DND-41 (cell line): ENCODE data around the gene AMPD3.

ENCODE experiments used
- ATAC-seq: fragments of 200-7000 bp; cut with Tn5 transposase; 3 replicates; pipeline ENCODE4 v1.9.1; 2021; ENCODE audit warnings: low read depth; ENCODE audit not compliant: insufficient read depth
- DNase-seq: peaks from one replicate; pipeline ENCODE4 v3.0.0-alpha.2; 2020
- H2AFZ ChIP-seq: 2 replicates; pipeline ENCODE4 v1.6.0; 2012; ENCODE audit warnings: low read depth, low read length
- H3K27ac ChIP-seq: 2 replicates; pipeline ENCODE4 v1.5.1; 2012; ENCODE audit warnings: low read length, inconsistent platforms
- H3K27me3 ChIP-seq: fragments of 200-600 bp; sonication (generic); 2 replicates; pipeline ENCODE4 v1.6.0; 2012; ENCODE audit warnings: low read length, mild to moderate bottlenecking, inconsistent platforms; ENCODE audit not compliant: insufficient read depth, poor library complexity
- H3K36me3 ChIP-seq: 2 replicates; pipeline ENCODE4 v1.5.1; 2012; ENCODE audit warnings: low read length, inconsistent platforms; ENCODE audit not compliant: insufficient read depth
- H3K4me1 ChIP-seq: 2 replicates; pipeline ENCODE4 v1.5.1; 2012; ENCODE audit warnings: mild to moderate bottlenecking, low read length; ENCODE audit not compliant: insufficient read depth
- H3K4me2 ChIP-seq: 2 replicates; pipeline ENCODE4 v1.6.0; 2012; ENCODE audit warnings: mild to moderate bottlenecking, moderate library complexity, low read length, inconsistent platforms; ENCODE audit not compliant: insufficient read depth
- H3K4me3 ChIP-seq, 2 experiments: fragments of 200-600 bp in 1 of 2; shearing (Covaris generic) in 1 of 2; 2 replicates each; pipeline ENCODE4 v1.5.1; 2012 to 2016; ENCODE audit warnings: inconsistent platforms in 2 of 2, low read length in 2 of 2, mild to moderate bottlenecking in 2 of 2, low read depth in 1 of 2, moderate library complexity in 1 of 2
- H3K79me2 ChIP-seq: 2 replicates; pipeline ENCODE4 v1.6.0; 2012; ENCODE audit warnings: low read length, inconsistent platforms; ENCODE audit not compliant: insufficient read depth
- H3K9ac ChIP-seq: 2 replicates; pipeline ENCODE4 v1.6.0; 2012; ENCODE audit warnings: low read depth, mild to moderate bottlenecking, inconsistent platforms, low read length, moderate library complexity
- H3K9me3 ChIP-seq: 2 replicates; pipeline ENCODE4 v1.5.1; 2012; ENCODE audit warnings: low read length, moderate library complexity, mild to moderate bottlenecking, inconsistent platforms; ENCODE audit not compliant: insufficient read depth, severe bottlenecking
- H4K20me1 ChIP-seq: 2 replicates; pipeline ENCODE4 v1.6.0; 2012; ENCODE audit warnings: low read length; ENCODE audit not compliant: insufficient read depth
- CTCF ChIP-seq: IDR thresholded peaks from 2 replicates; pipeline ENCODE4 v1.5.1; 2012; ENCODE audit warnings: borderline replicate concordance, low read length, moderate library complexity, mild to moderate bottlenecking; ENCODE audit not compliant: poor library complexity, severe bottlenecking; ENCODE audit errors: extremely low read depth
- EZH2 ChIP-seq: IDR thresholded peaks from 3 replicates; pipeline ENCODE4 v1.6.1; 2012; ENCODE audit warnings: borderline replicate concordance, low read depth, mild to moderate bottlenecking, moderate library complexity, low read length, inconsistent platforms; ENCODE audit not compliant: severe bottlenecking

AMPD3 gene

GRCh38 chr11:10438458-10438857, 16.6 kb upstream of the AMPD3 start:
- no peak for DNase-seq
- H3K4me3 ChIP-seq, result no peak overlapping the region
- H3K4me1 ChIP-seq, result peaks cover 9% of the 10 kb centered on the region
- H3K9me3 ChIP-seq, result no peaks in the 10 kb centered on the region
- H4K20me1 ChIP-seq, result no peaks in the 10 kb centered on the region
- no peaks in the 10 kb centered on the region for H3K36me3 ChIP-seq
- H3K27me3 ChIP-seq, result no peaks in the 10 kb centered on the region
- H3K4me2 ChIP-seq, result no peak overlapping the region
- no peak overlapping the region for H3K9ac ChIP-seq
- H3K79me2 ChIP-seq, result no peaks in the 10 kb centered on the region
- no peak overlapping the region for H3K27ac ChIP-seq
- no peak for ATAC-seq
- TF ChIP-seq CTCF (no peak), EZH2 (no peak)
- H2AFZ ChIP-seq, result no peak overlapping the region

GRCh38 chr11:10439351-10439750, 15.7 kb upstream of the AMPD3 start:
- Histone ChIP-seq H3K27ac (no peak overlapping the region), H3K27me3 (no peaks in the 10 kb centered on the region), H3K9ac (no peak overlapping the region), H4K20me1 (no peaks in the 10 kb centered on the region), H3K4me3 (no peak overlapping the region), H3K36me3 (no peaks in the 10 kb centered on the region), H3K4me2 (no peak overlapping the region), H3K4me1 (peaks cover 10% of the 10 kb centered on the region), H2AFZ (no peak overlapping the region), H3K79me2 (no peaks in the 10 kb centered on the region), H3K9me3 (no peaks in the 10 kb centered on the region)
- no peak for DNase-seq
- ATAC-seq, result no peak
- TF ChIP-seq CTCF (no peak), EZH2 (no peak)

GRCh38 chr11:10439924-10440323, 15.1 kb upstream of the AMPD3 start:
- H3K9ac ChIP-seq, result no peak overlapping the region
- H3K27ac ChIP-seq, result no peak overlapping the region
- no peak for TF ChIP-seq CTCF
- TF ChIP-seq EZH2, result no peak
- no peak overlapping the region for H3K4me2 ChIP-seq
- no peaks in the 10 kb centered on the region for H3K27me3 ChIP-seq
- no peaks in the 10 kb centered on the region for H3K36me3 ChIP-seq
- no peak overlapping the region for H3K4me3 ChIP-seq
- no peak for DNase-seq
- no peaks in the 10 kb centered on the region for H3K9me3 ChIP-seq
- no peak overlapping the region for H2AFZ ChIP-seq
- no peaks in the 10 kb centered on the region for H3K79me2 ChIP-seq
- H3K4me1 ChIP-seq, result peaks cover 16% of the 10 kb centered on the region
- no peak for ATAC-seq
- H4K20me1 ChIP-seq, result no peaks in the 10 kb centered on the region

GRCh38 chr11:10440401-10440800, 14.7 kb upstream of the AMPD3 start:
- Histone ChIP-seq H4K20me1 (no peaks in the 10 kb centered on the region), H3K4me1 (peaks cover 21% of the 10 kb centered on the region), H3K4me3 (no peak overlapping the region), H3K27ac (no peak overlapping the region), H3K4me2 (no peak overlapping the region), H3K36me3 (no peaks in the 10 kb centered on the region), H2AFZ (no peak overlapping the region), H3K9ac (no peak overlapping the region), H3K27me3 (no peaks in the 10 kb centered on the region), H3K9me3 (no peaks in the 10 kb centered on the region), H3K79me2 (no peaks in the 10 kb centered on the region)
- ATAC-seq (no peak), DNase-seq (no peak)
- no peak for TF ChIP-seq EZH2
- TF ChIP-seq CTCF, result no peak
